HG03159 (cell line): ENCODE data around the gene GALM.
"Not testable (repeated sequence)": the region's sequence is repeated elsewhere in the genome, so short reads cannot be mapped to it uniquely, and the experiment has no call there.

Experiments
- ATAC-seq: cut with Tn5 transposase; IDR thresholded peaks from one replicate; pipeline ENCODE4 v1.9.1; 2021; ENCODE audit warnings: mild to moderate bottlenecking, moderate library complexity; ENCODE audit not compliant: unreplicated experiment

The GALM gene

GRCh38 chr2:38665854-38666555 lies at the start of gene GALM:
TSS of gene GALM (plus strand) at chr2:38666114. CDS start at chr2:38666162, 48 bp downstream.
- ATAC-seq, result peak; percentile 50

DNA sequence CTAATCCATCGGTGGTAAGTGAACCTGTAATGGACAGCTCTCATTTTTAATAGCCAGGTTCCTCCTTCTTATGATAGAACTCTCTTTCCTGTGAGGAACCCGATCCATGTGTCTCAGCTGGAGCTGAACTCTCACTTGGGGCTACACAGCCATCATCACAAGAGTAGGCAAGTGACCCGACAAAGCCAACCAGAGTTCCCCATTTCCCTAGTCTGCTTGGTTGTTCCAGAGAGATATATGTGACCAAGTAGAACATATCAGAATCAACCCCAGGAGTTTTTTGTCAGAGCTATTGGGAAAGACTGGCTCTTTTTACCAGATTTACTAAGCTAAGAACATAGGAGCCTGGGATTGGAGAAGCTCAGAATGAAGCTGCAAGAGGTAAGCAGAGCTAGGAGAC lies 48.6 kb upstream of the GALM start:
- no peak for ATAC-seq

- ATAC-seq, result peak; percentile 61
Measured at GRCh38 chr2:38619458-38620164, 46.3 kb upstream of the GALM start.

GRCh38 chr2:38620282-38620977 lies 45.5 kb upstream of the GALM start:
- ATAC-seq, result no peak

DNA sequence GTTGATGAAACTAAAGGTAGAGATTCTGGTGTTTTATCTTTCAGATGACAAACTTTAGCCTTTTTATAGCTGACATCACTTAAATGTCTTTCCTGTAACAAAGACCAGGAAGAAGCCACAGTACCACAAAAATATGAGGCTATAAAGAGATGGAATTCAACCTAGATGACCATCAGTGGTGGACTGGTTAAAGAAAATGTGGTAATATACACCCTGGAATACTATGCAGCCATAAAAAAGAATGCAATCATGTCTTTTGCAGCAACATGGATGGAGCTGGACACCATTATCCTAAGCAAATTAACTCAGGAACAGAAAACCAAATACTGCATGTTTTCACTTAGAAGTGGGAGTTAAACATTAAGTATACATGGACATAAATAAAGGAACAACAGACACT lies 44.9 kb upstream of the GALM start:
- ATAC-seq, result no peak

DNA sequence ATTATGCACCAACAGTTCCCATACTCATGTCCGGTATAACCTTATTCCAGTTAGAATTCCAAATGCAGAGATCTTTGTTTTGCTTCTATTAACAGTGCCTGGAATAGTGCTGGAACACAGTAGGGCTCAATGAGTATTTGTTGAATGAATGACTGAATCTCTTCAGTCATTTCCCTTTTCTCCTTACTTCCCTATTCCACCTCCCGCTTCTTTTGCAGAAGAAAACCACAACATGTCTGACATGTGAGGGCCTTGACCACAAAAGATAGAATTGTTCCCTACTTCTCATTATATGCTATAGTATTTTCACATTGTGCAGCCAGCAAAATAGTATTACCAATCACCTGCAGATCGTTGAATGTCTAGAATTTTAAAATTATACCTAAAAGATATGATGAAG lies 43.7 kb upstream of the GALM start:
- ATAC-seq, result no peak

GRCh38 chr2:38626326-38627035 lies 39.4 kb upstream of the GALM start:
- ATAC-seq, result no peak

DNA sequence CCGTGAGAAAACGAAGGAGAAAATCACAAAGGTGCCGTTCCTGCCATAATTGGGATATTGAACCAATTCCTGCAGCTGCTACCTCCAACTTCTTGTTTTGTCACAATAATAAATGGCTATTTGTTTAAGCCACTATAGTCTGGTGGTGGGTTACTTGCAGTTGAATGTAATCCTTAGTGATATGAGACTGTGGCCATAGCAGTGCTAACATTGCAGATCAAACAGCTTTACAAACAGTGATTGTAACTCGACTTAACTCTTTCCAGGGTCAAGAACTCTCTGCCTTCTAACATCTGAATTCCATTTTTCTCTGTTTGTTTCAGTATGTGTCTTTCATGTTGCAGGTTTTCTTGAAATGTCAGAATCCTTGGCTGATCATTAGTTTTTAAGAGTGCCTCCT lies 38.5 kb upstream of the GALM start:
- no peak for ATAC-seq

- no peak for ATAC-seq
Measured at GRCh38 chr2:38629684-38630083, 36.2 kb upstream of the GALM start.

GRCh38 chr2:38631976-38632375 lies 33.9 kb upstream of the GALM start:
- no peak for ATAC-seq

- ATAC-seq, result no peak
Measured at GRCh38 chr2:38632980-38633379, 32.9 kb upstream of the GALM start.

GRCh38 chr2:38633895-38634294 lies 32.0 kb upstream of the GALM start:
- ATAC-seq, result no peak

DNA sequence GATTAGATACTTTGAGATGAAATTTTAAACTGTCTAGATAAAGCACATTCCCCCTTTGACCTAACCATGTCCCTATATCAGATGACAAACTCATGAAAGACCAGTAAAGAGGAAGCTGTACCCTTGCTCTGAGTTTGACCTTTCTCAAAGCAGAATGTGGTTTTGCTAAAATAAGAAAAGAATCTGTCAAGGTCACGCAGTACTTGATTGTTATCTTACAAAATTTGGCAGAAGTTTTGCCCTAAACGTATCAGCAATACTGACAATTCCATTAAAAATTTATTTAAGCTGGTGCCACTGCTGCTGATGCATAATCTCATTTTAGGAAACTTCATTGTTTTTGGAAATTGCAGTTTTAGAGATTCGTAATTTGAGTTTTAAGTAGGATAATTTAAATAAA lies 31.2 kb upstream of the GALM start:
- ATAC-seq, result peak; percentile 85

GRCh38 chr2:38635139-38635538 lies 30.8 kb upstream of the GALM start:
- ATAC-seq, result no peak

GRCh38 chr2:38636069-38636468 lies 29.8 kb upstream of the GALM start:
- no peak for ATAC-seq

DNA sequence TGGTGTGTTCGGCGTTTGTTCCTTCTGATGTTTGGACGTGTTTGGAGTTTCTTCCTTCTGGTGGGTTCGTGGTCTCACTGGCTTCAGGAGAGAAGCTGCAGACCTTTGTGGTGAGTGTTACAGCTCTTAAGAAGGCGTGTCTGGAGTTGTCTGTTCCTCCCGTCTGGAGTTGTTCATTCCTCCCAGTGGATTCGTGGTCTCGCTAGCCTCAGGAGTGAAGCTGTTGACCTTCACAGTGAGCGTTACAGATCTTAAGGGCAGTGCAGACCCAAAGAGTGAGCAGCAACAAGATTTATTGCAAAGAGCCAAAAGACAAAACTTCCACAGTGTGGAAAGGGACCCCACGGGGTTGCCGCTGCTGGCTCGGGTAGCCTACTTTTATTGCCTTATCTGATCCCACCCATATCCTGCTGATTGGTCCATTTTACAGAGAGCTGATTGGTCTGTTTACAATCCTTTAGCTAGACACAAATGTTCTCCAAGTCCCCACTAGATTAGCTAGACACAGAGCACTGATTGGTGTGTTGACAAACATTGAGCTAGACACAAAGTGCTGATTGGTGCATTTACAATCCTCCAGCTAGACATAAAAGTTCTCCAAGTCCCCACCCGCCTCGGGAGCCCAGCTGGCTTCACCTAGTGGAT lies 23.4 kb upstream of the GALM start:
- ATAC-seq, result not testable (repeated sequence)

GRCh38 chr2:38643021-38643671 lies 22.8 kb upstream of the GALM start:
- ATAC-seq, result no peak

GRCh38 chr2:38643683-38644511 lies 22.0 kb upstream of the GALM start:
- ATAC-seq, result not testable (repeated sequence)

GRCh38 chr2:38648107-38648761 lies 17.7 kb upstream of the GALM start:
- ATAC-seq, result no peak
